Heart right ventricle (tissue), 16 donors: ENCODE results near the gene FN3KRP. TPM values are rescaled to one million over a fixed set of nuclear protein-coding genes. Genes with fewer than 3 reads are reported as not detected.
"Not testable (repeated sequence)": the region's sequence is repeated elsewhere in the genome, so short reads cannot be mapped to it uniquely, and the experiment has no call there.

ENCODE experiments used
- ATAC-seq, 8 donors: fragments of 200-7000 bp; cut with Tn5 transposase; one replicate each; pipeline ENCODE4 v1.9.1; 2020; ENCODE audit warnings: mild to moderate bottlenecking in 8 of 8, moderate library complexity in 8 of 8, moderate number of reproducible peaks in 1 of 8
- DNase-seq, 2 donors: peaks; one replicate each; pipeline ENCODE4 v3.0.0-alpha.2; 2020
- H3K27ac ChIP-seq, 10 donors: fragments of 200-600 bp; sonication (generic) in 2 of 10; one replicate each; pipeline versions ENCODE4 v1.5.0 to v1.8.0; 2020 to 2022; ENCODE audit warnings: mild to moderate bottlenecking in 3 of 10
- H3K27me3 ChIP-seq, 7 donors: fragments of 200-600 bp; one replicate each; pipeline ENCODE4 v1.8.0; 2021 to 2022; ENCODE audit warnings: mild to moderate bottlenecking in 2 of 7
- H3K36me3 ChIP-seq, 9 donors: fragments of 200-600 bp; sonication (generic) in 1 of 9; one replicate each; pipeline versions ENCODE4 v1.5.0 to v1.8.0; 2020 to 2022; ENCODE audit warnings: mild to moderate bottlenecking in 2 of 9
- H3K4me1 ChIP-seq, 9 donors: fragments of 200-600 bp; sonication (generic) in 1 of 9; one replicate each; pipeline versions ENCODE4 v1.5.0 to v1.8.0; 2020 to 2022; ENCODE audit warnings: mild to moderate bottlenecking in 4 of 9
- H3K4me3 ChIP-seq, 10 donors: fragments of 200-600 bp; sonication (generic) in 2 of 10; one replicate each; pipeline versions ENCODE4 v1.5.0 to v1.8.0; 2020 to 2022; ENCODE audit warnings: mild to moderate bottlenecking in 7 of 10, moderate library complexity in 2 of 10
- H3K9me3 ChIP-seq, 11 donors: fragments of 200-600 bp in 10 of 11; sonication (generic) in 2 of 11; one replicate each; pipeline versions ENCODE4 v1.5.0 to v1.8.0; 2013 to 2022; ENCODE audit warnings: mild to moderate bottlenecking in 2 of 11, control low read depth in 1 of 11, moderate library complexity in 1 of 11
- WGBS, 2 donors: extraction: QIAGEN DNeasy Blood & Tissue Kit; methylation state at CpG; one replicate each; pipeline ENCODE4 v1.1.7; 2013; ENCODE audit warnings: inconsistent platforms in 1 of 2; 5-methylcytosine and 5-hydroxymethylcytosine counted together
- intact Hi-C, 10 donors: fragments of 100-400 bp; cut with DNase I; formaldehyde crosslinking; loops; one replicate each; pipeline versions ENCODE4 v1.11.1 to v1.14.2; 2022
- polyA plus RNA-seq, 2 donors: library from polyadenylated mRNA; stranded (reverse); fragments of 200-250 nt; gene quantifications; one replicate each; pipeline ENCODE4 v1.2.3, GENCODE V29; 2013
- total RNA-seq, 10 donors: library from RNA; stranded (reverse); fragmentation: NEBNext Ultra II Directional in 3 of 10; extraction: Animal tissue kit (Norgen Biotek cat#: 25700) in 3 of 10; gene quantifications; one replicate each; pipeline versions ENCODE4 v1.2.1 to v1.2.4, GENCODE V29; 2021 to 2023
- TF ChIP-seq, protein P1 (sequence below), 9 donors: fragments of 200-600 bp; sonication (generic) in 2 of 9; IDR thresholded peaks; one replicate each; pipeline versions ENCODE4 v1.5.0 to v1.8.0; 2021 to 2022; ENCODE audit warnings: antibody characterized with exemption in 9 of 9, mild to moderate bottlenecking in 5 of 9, moderate library complexity in 1 of 9
- donor health status: Arrhythmogenic right ventricular cardiomyopathy.
- donor health status: ischemic (EF 13 %, LVEDD 7.1; RV severe dilation, severe dysfunction).
- donor health status: healthy with polysubstance abuse.
- donor health status: DM: no; HTN: yes; CAD: no.
- donor health status: DM: no; HTN: no; CAD: no.
- donor health status: ischemic (EF 25% LVEDD 6.9; RV normal size, moderate dysfunction).
- donor health status: ischemic (EF 25% LVEDD 5.7; RV mildly dilated, moderate dysfunction).
- donor health status: healthy.
- donor health status: DM: yes; HTN: yes; CAD: no.
- donor health status: Ischemic cardiomyopathy.
- donor health status: ischemic (EF 35%, LVEDD 5.7; RV mildly dilated, moderate dysfunction).
- donor health status: nonischemic (EF 11% LVEDD 7.7; RV severe dilation, severe dysfunction).
- donor health status: DM: yes; HTN: yes; CAD: no.
- donor health status: PGD.
- donor health status: ischemic (EF 29% LVEDD 5.4; RV normal size, mild dysfunction).
- donor health status: nonischemic (EF 23%, LVEDD 6.1; RV moderate dilation, normal function).

The FN3KRP gene
- total and polyA plus RNA-seq, 12 donors = 10.3 to 21.5 (median 15.3) TPM

DNA sequence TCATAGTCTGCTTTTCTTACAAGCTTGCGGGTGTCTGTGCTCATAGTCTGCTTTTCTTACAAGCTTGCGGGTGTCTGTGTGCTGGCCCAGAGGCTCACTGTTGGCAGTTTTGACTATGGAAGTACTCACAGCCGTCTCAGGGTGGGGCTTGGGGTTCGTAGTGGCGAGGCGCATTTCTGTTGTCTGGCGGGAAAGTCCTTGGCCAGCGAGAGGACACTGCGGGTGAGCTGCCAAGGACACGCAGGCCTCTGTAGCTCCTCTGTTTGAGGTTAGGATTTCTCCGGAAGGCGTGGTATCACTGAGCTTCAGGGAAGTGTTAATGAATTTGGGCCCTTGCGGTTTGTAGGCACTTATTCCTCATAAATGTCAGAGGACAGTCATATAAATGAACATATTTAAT, 48.9 kb downstream of the FN3KRP start:
- no peak overlapping the region for H3K4me3 ChIP-seq
- TF ChIP-seq, protein P1, sequence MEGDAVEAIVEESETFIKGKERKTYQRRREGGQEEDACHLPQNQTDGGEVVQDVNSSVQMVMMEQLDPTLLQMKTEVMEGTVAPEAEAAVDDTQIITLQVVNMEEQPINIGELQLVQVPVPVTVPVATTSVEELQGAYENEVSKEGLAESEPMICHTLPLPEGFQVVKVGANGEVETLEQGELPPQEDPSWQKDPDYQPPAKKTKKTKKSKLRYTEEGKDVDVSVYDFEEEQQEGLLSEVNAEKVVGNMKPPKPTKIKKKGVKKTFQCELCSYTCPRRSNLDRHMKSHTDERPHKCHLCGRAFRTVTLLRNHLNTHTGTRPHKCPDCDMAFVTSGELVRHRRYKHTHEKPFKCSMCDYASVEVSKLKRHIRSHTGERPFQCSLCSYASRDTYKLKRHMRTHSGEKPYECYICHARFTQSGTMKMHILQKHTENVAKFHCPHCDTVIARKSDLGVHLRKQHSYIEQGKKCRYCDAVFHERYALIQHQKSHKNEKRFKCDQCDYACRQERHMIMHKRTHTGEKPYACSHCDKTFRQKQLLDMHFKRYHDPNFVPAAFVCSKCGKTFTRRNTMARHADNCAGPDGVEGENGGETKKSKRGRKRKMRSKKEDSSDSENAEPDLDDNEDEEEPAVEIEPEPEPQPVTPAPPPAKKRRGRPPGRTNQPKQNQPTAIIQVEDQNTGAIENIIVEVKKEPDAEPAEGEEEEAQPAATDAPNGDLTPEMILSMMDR (IDR thresholded peaks at IDR 0.05) = no peak
- ATAC-seq (peak in 3 of 8 donors; percentile 37 to 77 (median 64)), DNase-seq (no peak)
- H3K4me1 ChIP-seq = peaks cover 0 to 3% (median 0%) of the 10 kb centered on the region in 9 donors
- peaks cover 0 to 85% (median 22%) of the 10 kb centered on the region in 9 donors for H3K36me3 ChIP-seq
- H3K27ac ChIP-seq = peak overlapping the region in 3 of 10 donors; percentile 16 to 23 (median 17)
- WGBS, 2 donors = 59 to 72% methylated on average over 13 of the region's 13 CpGs
- no peaks in the 10 kb centered on the region for H3K9me3 ChIP-seq
- intact Hi-C loops = loop anchor here in 7 of 10 donors (5.0 to 10.0 kb wide), 3 partner anchors 98 to 411 kb away; partner anchors contain the start of gene TEX19 (in 1 of the 7)
- no peaks in the 10 kb centered on the region for H3K27me3 ChIP-seq

DNA sequence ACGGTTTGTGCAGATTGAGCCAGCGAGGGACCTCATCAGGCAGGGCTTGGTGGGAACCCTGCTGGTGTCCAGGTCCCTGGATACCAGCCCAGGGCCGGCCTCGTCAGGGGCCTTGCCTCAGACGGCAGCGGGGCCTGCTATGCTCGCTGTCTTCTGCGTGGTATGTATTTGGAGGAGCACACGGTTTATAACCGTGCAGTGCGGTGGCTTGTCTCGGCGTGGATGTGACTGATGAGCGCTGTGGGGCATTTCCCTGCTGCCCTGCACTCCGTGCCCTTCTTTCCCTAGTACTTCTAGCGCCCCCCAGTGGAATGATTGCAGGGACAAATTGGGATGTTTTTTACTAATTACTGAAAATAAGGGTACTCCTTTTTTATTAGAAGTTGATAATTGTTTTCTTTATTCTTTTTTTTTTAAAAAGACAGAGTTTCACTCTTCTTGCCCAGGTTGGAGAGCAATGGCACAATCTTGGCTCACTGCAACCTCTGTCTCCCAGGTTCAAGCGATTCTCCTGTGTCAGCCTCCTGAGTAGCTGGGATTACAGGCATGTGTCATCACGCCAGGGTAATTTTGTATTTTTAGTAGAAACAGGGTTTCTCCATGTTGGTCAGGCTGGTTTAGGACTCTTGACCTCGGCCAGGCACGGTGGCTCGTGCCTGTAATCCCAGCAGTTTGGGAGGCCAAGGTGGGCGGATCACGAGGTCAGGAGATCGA, 50.7 kb downstream of the FN3KRP start:
- Histone ChIP-seq H3K27me3 (no peaks in the 10 kb centered on the region), H3K9me3 (no peaks in the 10 kb centered on the region), H3K4me1 (peaks cover 0 to 3% (median 0%) of the 10 kb centered on the region in 9 donors), H3K4me3 (no peak overlapping the region), H3K27ac (no peak overlapping the region), H3K36me3 (peaks cover 0 to 86% (median 22%) of the 10 kb centered on the region in 9 donors)
- DNase-seq (peak in 1 of 2 donors; percentile 54), ATAC-seq (peak in 7 of 8 donors; percentile 38 to 71 (median 56))
- intact Hi-C loops = loop anchor here in 8 of 10 donors (2.0 to 10.0 kb wide), 4 partner anchors 98 to 412 kb away; partner anchors contain the start of gene TEX19 (in 1 of the 8)
- WGBS, 2 donors = 68 to 72% methylated on average over 24 of the region's 24 CpGs
- TF ChIP-seq, protein P1 (IDR thresholded peaks at IDR 0.05) = peak; percentile 29 to 65 (median 59)

DNA sequence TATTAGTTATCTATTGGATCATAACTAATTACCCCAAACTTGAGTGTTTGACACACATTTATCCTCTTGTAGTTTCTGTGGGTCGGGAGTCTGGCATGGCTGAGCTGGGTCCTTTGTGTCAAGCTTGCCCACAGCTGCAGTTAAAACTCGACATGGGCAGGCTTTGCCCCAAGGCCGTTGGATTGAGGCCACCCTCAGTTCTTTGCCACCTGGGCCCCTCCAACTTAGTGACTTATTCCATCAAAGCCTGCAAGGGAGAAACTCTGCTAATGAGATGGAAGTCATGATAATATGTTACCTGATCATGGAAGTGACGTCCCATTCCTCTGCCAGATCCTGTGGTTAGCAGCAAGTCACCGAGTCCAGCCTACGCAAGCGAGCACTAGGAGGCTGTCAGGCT, 52.5 kb downstream of the FN3KRP start:
- Histone ChIP-seq H3K9me3 (no peaks in the 10 kb centered on the region), H3K27ac (no peak overlapping the region), H3K36me3 (peaks cover 0 to 86% (median 22%) of the 10 kb centered on the region in 9 donors), H3K4me1 (peaks cover 0 to 3% (median 0%) of the 10 kb centered on the region in 9 donors), H3K27me3 (no peaks in the 10 kb centered on the region), H3K4me3 (no peak overlapping the region)
- ATAC-seq = no peak
- TF ChIP-seq, protein P1 (IDR thresholded peaks at IDR 0.05) = no peak
- intact Hi-C loops = loop anchor here in 7 of 10 donors (5.0 to 10.0 kb wide), 3 partner anchors 102 to 414 kb away; partner anchors contain the start of gene TEX19 (in 1 of the 7)
- no peak for DNase-seq
- 97 to 98% methylated on average over 7 of the region's 7 CpGs for WGBS, 2 donors

DNA sequence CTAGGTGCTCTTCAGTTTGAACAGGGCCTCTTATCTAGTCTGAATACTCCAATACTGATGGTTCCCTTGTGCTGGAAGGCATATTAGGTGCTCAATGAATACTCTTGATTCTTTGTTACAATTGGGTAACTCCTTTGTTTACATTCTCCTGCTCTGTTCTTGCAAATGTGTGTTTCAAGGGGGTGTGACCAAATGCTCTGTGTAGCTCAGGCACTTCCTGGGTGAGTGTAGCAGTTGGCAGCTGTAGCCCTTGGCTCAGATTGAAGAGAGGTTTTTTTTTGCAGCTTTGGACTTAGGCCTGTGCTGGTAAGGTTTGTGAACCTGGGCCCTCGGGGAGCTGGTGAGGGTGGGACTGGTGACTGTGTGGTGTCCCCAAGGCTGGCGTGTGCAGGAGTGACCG, 55.5 kb downstream of the FN3KRP start:
- no peaks in the 10 kb centered on the region for H3K9me3 ChIP-seq
- no peak overlapping the region for H3K4me3 ChIP-seq
- DNase-seq (no peak), ATAC-seq (peak in 4 of 8 donors; percentile 25 to 55 (median 40))
- H3K27ac ChIP-seq = no peak overlapping the region
- H3K4me1 ChIP-seq = peaks cover 0 to 13% (median 0%) of the 10 kb centered on the region in 9 donors
- H3K27me3 ChIP-seq = no peaks in the 10 kb centered on the region
- H3K36me3 ChIP-seq = peaks cover 0 to 73% (median 22%) of the 10 kb centered on the region in 9 donors
- intact Hi-C loops = loop anchor here in 4 of 10 donors (10.0 kb wide), 1 partner anchor 417 kb away; the partner anchor contains the start of gene TEX19 (in 4 of the 4)
- TF ChIP-seq, protein P1 (IDR thresholded peaks at IDR 0.05) = no peak
- 81 to 84% methylated on average over 3 of the region's 3 CpGs for WGBS, 2 donors

DNA sequence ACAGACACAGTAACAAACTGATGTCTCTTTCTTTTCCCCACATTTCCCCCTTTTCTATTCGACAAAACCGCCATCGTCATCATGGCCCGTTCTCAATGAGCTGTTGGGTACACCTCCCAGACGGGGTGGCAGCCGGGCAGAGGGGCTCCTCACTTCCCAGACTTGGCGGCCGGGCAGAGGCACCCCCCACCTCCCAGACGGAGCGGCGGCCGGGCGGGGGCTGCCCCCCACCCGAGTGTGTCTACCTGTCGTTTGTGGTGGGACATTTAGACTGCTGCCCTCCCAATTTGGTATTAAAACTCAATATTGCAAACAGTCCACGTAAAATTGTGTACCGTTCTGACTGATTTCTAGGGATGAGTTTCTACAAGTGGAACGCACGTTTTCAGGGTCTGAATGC, 58.0 kb downstream of the FN3KRP start:
- not testable (repeated sequence) for H3K27me3 ChIP-seq, H3K9me3 ChIP-seq, DNase-seq, ATAC-seq, H3K27ac ChIP-seq
- Histone ChIP-seq H3K4me3 (peak overlapping the region in 2 of 10 donors; percentile 24 to 29), H3K36me3 (peaks cover 0 to 49% (median 6%) of the 10 kb centered on the region in 9 donors), H3K4me1 (peaks cover 0 to 13% (median 0%) of the 10 kb centered on the region in 9 donors)
- WGBS, 2 donors = 88 to 89% methylated on average over 19 of the region's 19 CpGs
- intact Hi-C loops = loop anchor here in 4 of 10 donors (10.0 kb wide), 1 partner anchor 420 kb away; the partner anchor contains the start of gene TEX19 (in 4 of the 4)
